HCT116 (cell line): ENCODE results near the gene NCKAP5. TPM values are rescaled to one million over a fixed set of nuclear protein-coding genes. Genes with fewer than 3 reads are reported as not detected.

Experiments
- ATAC-seq: fragments of 200-7000 bp; cut with Tn5 transposase; 2 replicates; pipeline ENCODE4 v1.9.1; 2020; ENCODE audit warnings: mild to moderate bottlenecking, moderate library complexity
- BruUV-seq: library from RNA; stranded (reverse); fragments of 400-500 nt; replicated peaks from 2 replicates; lab custom pipeline; 2021; lab: Mats Ljungman, UMichigan
- CTCF ChIA-PET: fragments of 300-600 bp; sonication (Branson Sonifier 250); formaldehyde crosslinking; loops from one replicate; lab custom pipeline; 2021; ENCODE audit warnings: antibody characterized with exemption; lab: Charles Lee
- POLR2A ChIA-PET: fragments of 300-600, 350-600 bp; sonication (Branson Sonifier 250); formaldehyde crosslinking; loops from one replicate; lab custom pipeline; 2021; ENCODE audit warnings: antibody characterized with exemption; lab: Charles Lee
- RAD21 ChIA-PET, 2 experiments: fragments of 300-600 bp; sonication (Branson Sonifier 250); formaldehyde crosslinking; loops; one replicate each; lab custom pipeline; 2023; ENCODE audit warnings: low total read pairs in 2 of 2; ENCODE audit not compliant: uncharacterized antibody in 2 of 2, unreplicated experiment in 2 of 2, low non-redundant PET in 1 of 2; lab: Charles Lee
- DNase-seq: peaks from one replicate; pipeline ENCODE4 v3.0.0-alpha.2; 2010; ENCODE audit warnings: low read depth, low spot score
- H2AFZ ChIP-seq: fragments of 200-600 bp; shearing (Covaris generic), sonication (generic); 2 replicates; pipeline ENCODE4 v1.6.1; 2017; ENCODE audit warnings: low read depth, mixed run types, mixed read lengths, antibody characterized with exemption, low read length; ENCODE audit not compliant: poor library complexity, severe bottlenecking
- H3K27ac ChIP-seq: 2 replicates; pipeline ENCODE4 v1.5.1; 2012; ENCODE audit warnings: low read depth, low read length
- H3K27me3 ChIP-seq: fragments of 200-600 bp; sonication (generic); 2 replicates; pipeline ENCODE4 v1.6.1; 2016; ENCODE audit warnings: mixed run types, low read length, mixed read lengths; ENCODE audit not compliant: insufficient read depth
- H3K36me3 ChIP-seq, 2 experiments: fragments of 200-500 bp in 1 of 2; fragments of 200-600 bp in 1 of 2; sonication (Bioruptor generic) in 1 of 2; sonication (generic) in 1 of 2; 2 replicates each; pipeline versions ENCODE4 v1.5.1 to v1.6.1; 2014 to 2016; ENCODE audit warnings: low read length in 2 of 2, inconsistent platforms in 1 of 2, mixed read lengths in 1 of 2, mixed run types in 1 of 2; ENCODE audit not compliant: insufficient read depth in 2 of 2, control insufficient read depth in 1 of 2
- H3K4me1 ChIP-seq, 2 experiments: fragments of 200-600 bp in 1 of 2; sonication (generic) in 1 of 2; 2 replicates each; pipeline versions ENCODE4 v1.5.1 to v1.6.1; 2012 to 2017; ENCODE audit warnings: low read length in 2 of 2, inconsistent platforms in 1 of 2, mild to moderate bottlenecking in 1 of 2, mixed read lengths in 1 of 2, mixed run types in 1 of 2, moderate library complexity in 1 of 2; ENCODE audit not compliant: insufficient read depth in 2 of 2, control insufficient read depth in 1 of 2
- H3K4me2 ChIP-seq: fragments of 200-600 bp; sonication (generic); 2 replicates; pipeline ENCODE4 v1.6.1; 2017; ENCODE audit warnings: mixed run types, low read length, mixed read lengths
- H3K4me3 ChIP-seq, 2 experiments: fragments of 200-600 bp in 1 of 2; sonication (generic) in 1 of 2; replicated peaks in 1 of 2; 2 replicates each; pipeline ENCODE4 v1.5.1; 2011 to 2016; ENCODE audit warnings: low read length in 2 of 2, control low read depth in 1 of 2, low read depth in 1 of 2, mild to moderate bottlenecking in 1 of 2, mixed read lengths in 1 of 2, mixed run types in 1 of 2
- H3K79me2 ChIP-seq: fragments of 200-600 bp; sonication (generic); 2 replicates; pipeline ENCODE4 v1.6.1; 2017; ENCODE audit warnings: mild to moderate bottlenecking, mixed run types, low read length, moderate library complexity, mixed read lengths; ENCODE audit not compliant: insufficient read depth
- H3K9ac ChIP-seq: fragments of 200-600 bp; sonication (generic); 2 replicates; pipeline ENCODE4 v1.6.1; 2016; ENCODE audit warnings: low read length, mixed read lengths
- H3K9me2 ChIP-seq: fragments of 200-600 bp; sonication (generic), shearing (Covaris generic); 2 replicates; pipeline ENCODE4 v1.6.1; 2017; ENCODE audit warnings: mixed run types, mild to moderate bottlenecking, moderate library complexity; ENCODE audit not compliant: insufficient read depth
- H3K9me3 ChIP-seq, 2 experiments: fragments of 200-500 bp in 1 of 2; fragments of 200-600 bp in 1 of 2; sonication (Bioruptor generic) in 1 of 2; sonication (generic) in 1 of 2; 2 replicates each; pipeline ENCODE4 v1.6.1; 2014 to 2017; ENCODE audit warnings: low read length in 2 of 2, mixed read lengths in 2 of 2, inconsistent platforms in 1 of 2, low read depth in 1 of 2, mild to moderate bottlenecking in 1 of 2, mixed run types in 1 of 2, moderate library complexity in 1 of 2; ENCODE audit not compliant: control insufficient read depth in 1 of 2, insufficient read depth in 1 of 2
- H4K20me1 ChIP-seq: fragments of 200-600 bp; sonication (generic), shearing (Covaris generic); 2 replicates; pipeline ENCODE4 v1.6.1; 2017; ENCODE audit warnings: mixed run types, mild to moderate bottlenecking, moderate library complexity; ENCODE audit not compliant: insufficient read depth
- CBX3 ChIP-seq: IDR thresholded peaks from 2 replicates; pipeline ENCODE4 v1.6.1; 2012; ENCODE audit warnings: low read depth
- CEBPB ChIP-seq: IDR thresholded peaks from 2 replicates; pipeline ENCODE4 v1.6.1; 2012; ENCODE audit warnings: low read depth
- EZH2 ChIP-seq: fragments of 200-600 bp; sonication (generic); IDR thresholded peaks from 2 replicates; pipeline ENCODE4 v1.6.1; 2017; ENCODE audit warnings: antibody characterized with exemption, mixed run types
- FOSL1 ChIP-seq: IDR thresholded peaks from 2 replicates; pipeline ENCODE4 v1.6.1; 2012; ENCODE audit warnings: low read depth
- POLR2AphosphoS5 ChIP-seq: IDR thresholded peaks from 2 replicates; pipeline ENCODE4 v1.6.1; 2011; ENCODE audit warnings: mild to moderate bottlenecking, low read depth, low read length, moderate library complexity
- SIN3A ChIP-seq: IDR thresholded peaks from 2 replicates; pipeline ENCODE4 v1.6.1; 2012; ENCODE audit warnings: low read depth
- SP1 ChIP-seq: IDR thresholded peaks from 2 replicates; pipeline ENCODE4 v1.6.1; 2012; ENCODE audit warnings: low read depth
- TCF7L2 ChIP-seq: IDR thresholded peaks from 2 replicates; pipeline ENCODE4 v1.7.0; 2011; ENCODE audit warnings: borderline replicate concordance, inconsistent platforms; ENCODE audit not compliant: insufficient read depth, insufficient read length; ENCODE audit errors: extremely low read depth
- YY1 ChIP-seq: IDR thresholded peaks from 2 replicates; pipeline ENCODE4 v1.6.1; 2011; ENCODE audit warnings: low read length, low read depth, moderate library complexity, mild to moderate bottlenecking; ENCODE audit not compliant: insufficient replicate concordance; ENCODE audit errors: extremely low read depth
- ZFX ChIP-seq: fragments of 450-650 bp; IDR thresholded peaks from 2 replicates; pipeline ENCODE4 v1.6.1; 2017
- ZNF274 ChIP-seq: fragments of 200-500 bp; sonication (Bioruptor generic); IDR thresholded peaks from 2 replicates; pipeline ENCODE4 v1.6.1; 2014; ENCODE audit warnings: mild to moderate bottlenecking, low read depth, low read length, inconsistent platforms
- intact Hi-C: fragments of 100-400 bp; cut with micrococcal nuclease; formaldehyde crosslinking; loops from 2 replicates; pipeline ENCODE4 v1.10.0; 2022
- total RNA-seq: library from RNA; stranded (reverse); gene quantifications from one replicate; pipeline ENCODE4 v1.2.1, GENCODE V29; 2021; ENCODE audit not compliant: unreplicated experiment
- TF ChIP-seq, protein P1 (sequence below): IDR thresholded peaks from 2 replicates; pipeline ENCODE4 v1.6.1; 2012; ENCODE audit warnings: low read depth
- TF ChIP-seq, protein P2 (sequence below): IDR thresholded peaks from 2 replicates; pipeline ENCODE4 v1.6.1; 2012
- TF ChIP-seq, protein P3 (sequence below), 3 experiments: fragments of 200-600 bp in 1 of 3; sonication (generic) in 1 of 3; IDR thresholded peaks in 2 of 3; conservative IDR thresholded peaks in 1 of 3; 2 replicates each; pipeline ENCODE4 v1.5.1; 2012 to 2017; ENCODE audit warnings: low read depth in 2 of 3, low read length in 2 of 3, antibody characterized with exemption in 1 of 3, borderline replicate concordance in 1 of 3, control low read depth in 1 of 3, mild to moderate bottlenecking in 1 of 3, mixed read lengths in 1 of 3, mixed run types in 1 of 3, moderate library complexity in 1 of 3; ENCODE audit not compliant: insufficient read depth in 1 of 3
- TF ChIP-seq, protein P4 (sequence below): IDR thresholded peaks from 2 replicates; pipeline ENCODE4 v1.6.1; 2012

Gene NCKAP5
- total RNA-seq, 1 experiment from 2014 or later, result 0.30 TPM

DNA sequence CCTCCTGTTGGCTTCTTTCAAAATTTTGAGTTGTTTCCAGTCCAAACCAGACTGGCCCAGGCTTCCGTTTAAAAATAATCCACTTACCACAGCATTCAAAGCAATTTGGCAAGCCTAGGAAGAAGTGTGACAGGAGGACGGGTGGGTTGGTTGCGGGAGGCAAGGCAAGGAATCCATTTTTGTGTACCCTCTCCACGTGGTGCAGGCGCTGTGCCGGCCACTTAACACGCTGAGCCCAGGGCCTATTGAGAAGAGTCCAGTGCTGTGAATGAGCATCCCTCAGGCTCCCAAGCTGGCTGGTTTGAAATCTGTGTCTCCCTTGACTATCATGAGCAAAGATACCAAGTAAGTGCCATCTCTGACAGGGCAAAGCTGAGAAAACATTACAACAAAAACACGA, 160.9 kb downstream of the NCKAP5 start (continued):
- TF ChIP-seq, protein P1, sequence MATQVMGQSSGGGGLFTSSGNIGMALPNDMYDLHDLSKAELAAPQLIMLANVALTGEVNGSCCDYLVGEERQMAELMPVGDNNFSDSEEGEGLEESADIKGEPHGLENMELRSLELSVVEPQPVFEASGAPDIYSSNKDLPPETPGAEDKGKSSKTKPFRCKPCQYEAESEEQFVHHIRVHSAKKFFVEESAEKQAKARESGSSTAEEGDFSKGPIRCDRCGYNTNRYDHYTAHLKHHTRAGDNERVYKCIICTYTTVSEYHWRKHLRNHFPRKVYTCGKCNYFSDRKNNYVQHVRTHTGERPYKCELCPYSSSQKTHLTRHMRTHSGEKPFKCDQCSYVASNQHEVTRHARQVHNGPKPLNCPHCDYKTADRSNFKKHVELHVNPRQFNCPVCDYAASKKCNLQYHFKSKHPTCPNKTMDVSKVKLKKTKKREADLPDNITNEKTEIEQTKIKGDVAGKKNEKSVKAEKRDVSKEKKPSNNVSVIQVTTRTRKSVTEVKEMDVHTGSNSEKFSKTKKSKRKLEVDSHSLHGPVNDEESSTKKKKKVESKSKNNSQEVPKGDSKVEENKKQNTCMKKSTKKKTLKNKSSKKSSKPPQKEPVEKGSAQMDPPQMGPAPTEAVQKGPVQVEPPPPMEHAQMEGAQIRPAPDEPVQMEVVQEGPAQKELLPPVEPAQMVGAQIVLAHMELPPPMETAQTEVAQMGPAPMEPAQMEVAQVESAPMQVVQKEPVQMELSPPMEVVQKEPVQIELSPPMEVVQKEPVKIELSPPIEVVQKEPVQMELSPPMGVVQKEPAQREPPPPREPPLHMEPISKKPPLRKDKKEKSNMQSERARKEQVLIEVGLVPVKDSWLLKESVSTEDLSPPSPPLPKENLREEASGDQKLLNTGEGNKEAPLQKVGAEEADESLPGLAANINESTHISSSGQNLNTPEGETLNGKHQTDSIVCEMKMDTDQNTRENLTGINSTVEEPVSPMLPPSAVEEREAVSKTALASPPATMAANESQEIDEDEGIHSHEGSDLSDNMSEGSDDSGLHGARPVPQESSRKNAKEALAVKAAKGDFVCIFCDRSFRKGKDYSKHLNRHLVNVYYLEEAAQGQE, result no peak
- TF ChIP-seq SP1, result no peak

DNA sequence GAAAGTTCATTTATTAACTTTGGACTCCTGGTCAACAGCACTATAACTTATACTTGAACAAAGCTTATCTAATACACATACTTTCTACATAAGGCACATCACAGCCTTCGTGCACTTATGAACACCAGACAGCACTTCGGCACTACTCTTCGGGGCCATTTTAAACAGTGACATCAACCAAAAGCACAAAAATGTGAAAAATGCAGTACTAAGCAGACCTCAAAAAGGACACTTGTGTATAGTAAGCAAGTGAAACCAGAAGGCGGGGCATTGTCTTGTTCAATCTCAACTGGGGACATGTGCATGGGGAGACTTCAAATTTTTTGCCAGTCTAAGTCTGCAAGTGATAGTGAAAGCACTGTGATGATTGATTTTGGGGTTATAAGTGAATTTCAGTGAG, 163.0 kb downstream of the NCKAP5 start:
- Histone ChIP-seq H3K36me3 (no peaks in the 10 kb centered on the region), H4K20me1 (no peaks in the 10 kb centered on the region), H2AFZ (no peak overlapping the region), H3K79me2 (no peaks in the 10 kb centered on the region), H3K4me3 (no peak overlapping the region), H3K27ac (no peak overlapping the region), H3K27me3 (no peaks in the 10 kb centered on the region), H3K4me1 (no peaks in the 10 kb centered on the region), H3K9me2 (no peaks in the 10 kb centered on the region), H3K9ac (no peak overlapping the region), H3K9me3 (no peaks in the 10 kb centered on the region), H3K4me2 (no peak overlapping the region)
- ChIA-PET POLR2A (no interaction called here), RAD21 (no interaction called here), CTCF (no interaction called here)
- no peak for TF ChIP-seq POLR2AphosphoS5
- TF ChIP-seq, protein P2, sequence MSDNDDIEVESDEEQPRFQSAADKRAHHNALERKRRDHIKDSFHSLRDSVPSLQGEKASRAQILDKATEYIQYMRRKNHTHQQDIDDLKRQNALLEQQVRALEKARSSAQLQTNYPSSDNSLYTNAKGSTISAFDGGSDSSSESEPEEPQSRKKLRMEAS, result no peak
- TF ChIP-seq, protein P3, sequence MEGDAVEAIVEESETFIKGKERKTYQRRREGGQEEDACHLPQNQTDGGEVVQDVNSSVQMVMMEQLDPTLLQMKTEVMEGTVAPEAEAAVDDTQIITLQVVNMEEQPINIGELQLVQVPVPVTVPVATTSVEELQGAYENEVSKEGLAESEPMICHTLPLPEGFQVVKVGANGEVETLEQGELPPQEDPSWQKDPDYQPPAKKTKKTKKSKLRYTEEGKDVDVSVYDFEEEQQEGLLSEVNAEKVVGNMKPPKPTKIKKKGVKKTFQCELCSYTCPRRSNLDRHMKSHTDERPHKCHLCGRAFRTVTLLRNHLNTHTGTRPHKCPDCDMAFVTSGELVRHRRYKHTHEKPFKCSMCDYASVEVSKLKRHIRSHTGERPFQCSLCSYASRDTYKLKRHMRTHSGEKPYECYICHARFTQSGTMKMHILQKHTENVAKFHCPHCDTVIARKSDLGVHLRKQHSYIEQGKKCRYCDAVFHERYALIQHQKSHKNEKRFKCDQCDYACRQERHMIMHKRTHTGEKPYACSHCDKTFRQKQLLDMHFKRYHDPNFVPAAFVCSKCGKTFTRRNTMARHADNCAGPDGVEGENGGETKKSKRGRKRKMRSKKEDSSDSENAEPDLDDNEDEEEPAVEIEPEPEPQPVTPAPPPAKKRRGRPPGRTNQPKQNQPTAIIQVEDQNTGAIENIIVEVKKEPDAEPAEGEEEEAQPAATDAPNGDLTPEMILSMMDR (IDR thresholded peaks at IDR 0.05 in 2 of 3, conservative IDR thresholded peaks at IDR 0.05 in 1 of 3; ENCODE audit: borderline replicate concordance in 1 of 3, insufficient read depth in 1 of 3, low read depth in 2 of 3, low read length in 2 of 3), result no peak
- no peak for TF ChIP-seq SIN3A
- no peak for TF ChIP-seq ZNF274
- no peak for TF ChIP-seq YY1
- no peak for TF ChIP-seq CBX3
- TF ChIP-seq TCF7L2, result no peak
- TF ChIP-seq, protein P4, sequence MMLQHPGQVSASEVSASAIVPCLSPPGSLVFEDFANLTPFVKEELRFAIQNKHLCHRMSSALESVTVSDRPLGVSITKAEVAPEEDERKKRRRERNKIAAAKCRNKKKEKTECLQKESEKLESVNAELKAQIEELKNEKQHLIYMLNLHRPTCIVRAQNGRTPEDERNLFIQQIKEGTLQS, result no peak
- TF ChIP-seq CEBPB, result no peak
- no peak for TF ChIP-seq ZFX
- TF ChIP-seq SP1, result no peak
- TF ChIP-seq FOSL1, result no peak
- TF ChIP-seq EZH2, result no peak
- DNase-seq (no peak), ATAC-seq (no peak)
- no TSS peak for BruUV-seq
- intact Hi-C loops, result no loop called here
